Neural cell (in vitro differentiated cells): Measurements from ENCODE around the gene ZC3H12C. TPM values are rescaled to one million over a fixed set of nuclear protein-coding genes. Genes with fewer than 3 reads are reported as not detected.

Source experiments
- H2AFZ ChIP-seq: fragments of 200-600, 300-800 bp; sonication (generic), shearing (Covaris generic); 2 replicates; pipeline ENCODE4 v1.6.0; 2014; ENCODE audit warnings: low read depth, mild to moderate bottlenecking, antibody characterized with exemption, low read length, moderate library complexity
- H3F3A ChIP-seq: fragments of 200-600 bp; shearing (Covaris generic); 2 replicates; pipeline ENCODE4 v1.6.1; 2016; ENCODE audit warnings: mild to moderate bottlenecking, moderate library complexity, mixed read lengths, antibody characterized with exemption, low read length; ENCODE audit not compliant: insufficient read depth, poor library complexity, severe bottlenecking
- H3K27ac ChIP-seq: fragments of 200-600, 300-800 bp; sonication (generic), shearing (Covaris generic); 2 replicates; pipeline ENCODE4 v1.5.1; 2014; ENCODE audit warnings: mild to moderate bottlenecking, low read length, moderate library complexity
- H3K27me3 ChIP-seq: fragments of 300-800, 200-600 bp; sonication (generic), shearing (Covaris generic); 2 replicates; pipeline ENCODE4 v1.6.0; 2014; ENCODE audit warnings: mild to moderate bottlenecking, low read depth, low read length, moderate library complexity; ENCODE audit not compliant: insufficient read depth
- H3K36me3 ChIP-seq: fragments of 300-800, 200-600 bp; sonication (generic), shearing (Covaris generic); 2 replicates; pipeline ENCODE4 v1.5.1; 2014; ENCODE audit warnings: mild to moderate bottlenecking, antibody characterized with exemption, low read length, moderate library complexity; ENCODE audit not compliant: insufficient read depth
- H3K4me2 ChIP-seq: fragments of 300-800, 200-600 bp; sonication (generic), shearing (Covaris generic); 2 replicates; pipeline ENCODE4 v1.6.0; 2014; ENCODE audit warnings: mild to moderate bottlenecking, low read length
- H3K4me3 ChIP-seq: fragments of 300-800, 200-600 bp; sonication (generic), shearing (Covaris generic); 2 replicates; pipeline ENCODE4 v1.5.1; 2014; ENCODE audit warnings: mild to moderate bottlenecking, low read length, moderate library complexity
- H3K79me2 ChIP-seq: fragments of 200-600 bp; shearing (Covaris generic); replicated peaks from 2 replicates; pipeline ENCODE4 v1.6.0; 2014; ENCODE audit warnings: mild to moderate bottlenecking, low read length, moderate library complexity; ENCODE audit not compliant: insufficient read depth
- H3K9ac ChIP-seq: fragments of 300-800, 200-600 bp; sonication (generic), shearing (Covaris generic); 2 replicates; pipeline ENCODE4 v1.6.1; 2016; ENCODE audit warnings: mild to moderate bottlenecking, low read length, mixed read lengths
- H3K9me2 ChIP-seq: fragments of 200-600 bp; shearing (Covaris generic); 2 replicates; pipeline ENCODE4 v1.6.1; 2016; ENCODE audit warnings: mild to moderate bottlenecking, low read length, mixed read lengths; ENCODE audit not compliant: insufficient read depth
- H3K9me3 ChIP-seq: fragments of 200-600, 300-800 bp; sonication (generic), shearing (Covaris generic); 2 replicates; pipeline ENCODE4 v1.6.1; 2016; ENCODE audit warnings: mild to moderate bottlenecking, mixed run types, low read length, moderate library complexity, mixed read lengths
- H4K20me1 ChIP-seq: fragments of 200-600 bp; shearing (Covaris generic); 2 replicates; pipeline ENCODE4 v1.6.1; 2016; ENCODE audit warnings: mild to moderate bottlenecking, mixed run types; ENCODE audit not compliant: insufficient read depth
- CTCF ChIP-seq: fragments of 450-650 bp; IDR thresholded peaks from 2 replicates; pipeline ENCODE4 v1.5.1; 2014; ENCODE audit warnings: antibody characterized with exemption, mild to moderate bottlenecking, moderate library complexity; ENCODE audit not compliant: poor library complexity, severe bottlenecking
- EP300 ChIP-seq: fragments of 450-650 bp; conservative IDR thresholded peaks from 2 replicates; pipeline ENCODE4 v1.6.1; 2014; ENCODE audit warnings: antibody characterized with exemption, mild to moderate bottlenecking, moderate library complexity; ENCODE audit not compliant: poor library complexity, severe bottlenecking
- EZH2 ChIP-seq: fragments of 200-600, 300-800 bp; shearing (Covaris generic), sonication (generic); IDR thresholded peaks from 2 replicates; pipeline ENCODE4 v1.6.1; 2014; ENCODE audit warnings: antibody characterized with exemption, low read length, borderline replicate concordance, mild to moderate bottlenecking; ENCODE audit not compliant: insufficient read depth, poor library complexity, severe bottlenecking
- MXI1 ChIP-seq: fragments of 450-650 bp; conservative IDR thresholded peaks from 2 replicates; pipeline ENCODE4 v1.6.1; 2014; ENCODE audit warnings: antibody characterized with exemption, mild to moderate bottlenecking; ENCODE audit not compliant: poor library complexity, severe bottlenecking
- POLR2AphosphoS5 ChIP-seq: IDR thresholded peaks from 2 replicates; pipeline ENCODE4 v1.6.1; 2012
- RAD21 ChIP-seq: fragments of 450-650 bp; conservative IDR thresholded peaks from 2 replicates; pipeline ENCODE4 v1.6.1; 2014; ENCODE audit warnings: antibody characterized with exemption, mild to moderate bottlenecking, moderate library complexity
- REST ChIP-seq: IDR thresholded peaks from 2 replicates; pipeline ENCODE4 v1.6.1; 2012; ENCODE audit warnings: borderline replicate concordance
- SMC3 ChIP-seq: fragments of 450-650 bp; conservative IDR thresholded peaks from 2 replicates; pipeline ENCODE4 v1.6.1; 2014; ENCODE audit warnings: antibody characterized with exemption, mild to moderate bottlenecking, moderate library complexity; ENCODE audit not compliant: poor library complexity
- TAF1 ChIP-seq: IDR thresholded peaks from 2 replicates; pipeline ENCODE4 v1.6.1; 2012; ENCODE audit warnings: low read depth
- polyA plus RNA-seq: library from polyadenylated mRNA; depleted of rRNA; stranded (reverse); fragments of >200 nt; gene quantifications from 2 replicates; pipeline ENCODE4 v1.2.3, GENCODE V29; 2014

The ZC3H12C gene
- polyA plus RNA-seq, 1 donor from 2014 or later = 15.1 TPM

GRCh38 chr11:110082899-110083298 is 10.3 kb upstream of the ZC3H12C start:
- no peak for TF ChIP-seq REST
- no peak for TF ChIP-seq POLR2AphosphoS5
- Histone ChIP-seq H4K20me1 (no peaks in the 10 kb centered on the region), H3K27me3 (no peaks in the 10 kb centered on the region), H3K27ac (no peak overlapping the region), H3K9me3 (no peaks in the 10 kb centered on the region), H3K9me2 (no peaks in the 10 kb centered on the region), H3K4me3 (no peak overlapping the region), H2AFZ (no peak overlapping the region), H3F3A (no peaks in the 10 kb centered on the region), H3K9ac (no peak overlapping the region), H3K36me3 (no peaks in the 10 kb centered on the region), H3K79me2 (no peaks in the 10 kb centered on the region), H3K4me2 (no peak overlapping the region)

- Histone ChIP-seq H3K4me3 (no peak overlapping the region), H3K36me3 (no peaks in the 10 kb centered on the region), H3K4me2 (no peak overlapping the region), H3K9me2 (no peaks in the 10 kb centered on the region), H3K9ac (no peak overlapping the region), H3F3A (no peaks in the 10 kb centered on the region), H3K27ac (no peak overlapping the region), H4K20me1 (no peaks in the 10 kb centered on the region), H3K79me2 (no peaks in the 10 kb centered on the region), H3K27me3 (no peaks in the 10 kb centered on the region), H3K9me3 (no peaks in the 10 kb centered on the region), H2AFZ (no peak overlapping the region)
- TF ChIP-seq MXI1 = no peak
- TF ChIP-seq REST = no peak
- TF ChIP-seq EP300 = no peak
- TF ChIP-seq RAD21 = no peak
Measured at GRCh38 chr11:110085255-110085838, 7.8 kb upstream of the ZC3H12C start.

- Histone ChIP-seq H3K27ac (no peak overlapping the region), H3K36me3 (no peaks in the 10 kb centered on the region), H3K27me3 (no peaks in the 10 kb centered on the region), H2AFZ (no peak overlapping the region), H3K9ac (no peak overlapping the region), H3K4me2 (no peak overlapping the region), H3F3A (peaks cover 2% of the 10 kb centered on the region), H3K79me2 (no peaks in the 10 kb centered on the region), H3K9me2 (no peaks in the 10 kb centered on the region), H4K20me1 (no peaks in the 10 kb centered on the region), H3K4me3 (no peak overlapping the region), H3K9me3 (no peaks in the 10 kb centered on the region)
- TF ChIP-seq POLR2AphosphoS5 = no peak
- TF ChIP-seq CTCF = no peak
- TF ChIP-seq RAD21 = no peak
- no peak for TF ChIP-seq SMC3
- no peak for TF ChIP-seq TAF1
- TF ChIP-seq EP300 = no peak
- TF ChIP-seq MXI1 = no peak
- TF ChIP-seq EZH2 = no peak
- no peak for TF ChIP-seq REST
Measured at GRCh38 chr11:110086892-110087309, 6.3 kb upstream of the ZC3H12C start.
